ENCODE measurements around the gene CMTM2.

DNA sequence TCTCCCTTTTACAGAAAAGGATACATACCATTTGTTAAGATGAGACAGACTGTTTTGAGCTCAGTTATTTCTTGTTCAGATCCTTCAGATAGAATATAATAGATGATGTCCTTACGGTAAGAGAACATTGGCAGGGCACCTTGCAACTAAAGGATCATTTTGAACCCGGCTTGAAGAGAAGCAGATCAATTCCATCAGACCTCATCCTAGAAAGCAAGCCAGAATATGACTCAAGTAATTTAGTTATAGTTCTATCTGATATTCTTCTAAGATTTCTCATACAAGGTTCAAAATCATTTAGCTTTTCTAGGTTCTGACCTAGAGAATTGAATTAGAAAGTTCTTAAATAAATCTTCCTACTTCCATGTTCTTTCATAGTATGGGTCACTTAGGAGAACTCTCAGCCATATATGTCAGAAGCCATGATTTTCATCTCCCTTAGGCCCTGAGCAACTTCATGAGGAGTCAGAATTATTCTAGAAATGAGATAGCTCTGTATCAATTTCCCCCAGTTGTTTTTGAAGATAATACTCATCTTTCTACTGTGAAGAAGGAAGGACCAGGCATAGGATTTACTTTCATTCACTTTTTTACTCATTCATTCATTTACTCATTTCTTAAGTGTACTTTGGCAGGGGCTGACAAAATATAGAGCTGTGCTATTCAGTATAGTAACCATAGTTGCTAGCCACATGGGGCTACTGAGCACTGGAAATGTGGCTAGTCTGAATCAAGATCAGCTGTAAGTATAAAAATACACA, 15.5 kb upstream of the CMTM2 start:
- TF ChIP-seq CTCF (IDR thresholded peaks at IDR 0.05; ENCODE audit: poor library complexity, severe bottlenecking): no peak
- TF ChIP-seq TAF1 (IDR thresholded peaks at IDR 0.05; ENCODE audit: low read depth): no peak
- no peak for TF ChIP-seq REST (IDR thresholded peaks at IDR 0.05; ENCODE audit: borderline replicate concordance)
- no peak for TF ChIP-seq POLR2AphosphoS5 (IDR thresholded peaks at IDR 0.05)
- TF ChIP-seq EZH2 (IDR thresholded peaks at IDR 0.05; ENCODE audit: borderline replicate concordance, insufficient read depth, low read length, poor library complexity, severe bottlenecking): no peak
- TF ChIP-seq EP300 (conservative IDR thresholded peaks at IDR 0.05; ENCODE audit: poor library complexity, severe bottlenecking): no peak
